Glomerular visceral epithelial cell (primary cell): ENCODE measurements around the gene KLHL7.

Experiments used
- DNase-seq: peaks from one replicate; pipeline ENCODE4 v3.0.0-alpha.2; 2016; ENCODE audit errors: extremely low spot score

Gene KLHL7, protein sequence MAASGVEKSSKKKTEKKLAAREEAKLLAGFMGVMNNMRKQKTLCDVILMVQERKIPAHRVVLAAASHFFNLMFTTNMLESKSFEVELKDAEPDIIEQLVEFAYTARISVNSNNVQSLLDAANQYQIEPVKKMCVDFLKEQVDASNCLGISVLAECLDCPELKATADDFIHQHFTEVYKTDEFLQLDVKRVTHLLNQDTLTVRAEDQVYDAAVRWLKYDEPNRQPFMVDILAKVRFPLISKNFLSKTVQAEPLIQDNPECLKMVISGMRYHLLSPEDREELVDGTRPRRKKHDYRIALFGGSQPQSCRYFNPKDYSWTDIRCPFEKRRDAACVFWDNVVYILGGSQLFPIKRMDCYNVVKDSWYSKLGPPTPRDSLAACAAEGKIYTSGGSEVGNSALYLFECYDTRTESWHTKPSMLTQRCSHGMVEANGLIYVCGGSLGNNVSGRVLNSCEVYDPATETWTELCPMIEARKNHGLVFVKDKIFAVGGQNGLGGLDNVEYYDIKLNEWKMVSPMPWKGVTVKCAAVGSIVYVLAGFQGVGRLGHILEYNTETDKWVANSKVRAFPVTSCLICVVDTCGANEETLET

GRCh38 chr7:23105644-23106056 is at the start of gene KLHL7:
TSS of gene KLHL7 (plus strand) at chr7:23105785. CDS start at chr7:23106027, 242 bp downstream.
- peak; percentile 91 for DNase-seq

- no peak for DNase-seq
These were observed 47.0 kb upstream of the KLHL7 start for GRCh38 chr7:23058408-23059096.

DNA sequence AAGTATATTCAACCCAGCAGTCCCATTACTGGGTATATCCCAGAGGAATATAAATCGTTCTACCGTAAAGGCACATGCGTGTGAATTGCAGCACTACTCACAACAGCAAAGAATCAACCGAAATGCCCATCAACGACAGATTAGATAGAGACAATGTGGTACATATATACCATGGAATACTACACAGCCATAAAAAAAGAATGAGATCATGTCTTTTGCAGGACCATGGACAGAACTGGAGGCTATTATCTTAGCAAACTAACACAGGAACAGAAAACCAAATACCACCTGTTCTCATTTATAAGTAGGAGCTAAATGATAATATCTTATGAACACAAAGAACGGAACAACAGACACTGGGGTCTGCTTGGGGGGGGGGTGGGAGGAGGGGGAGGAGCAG is 44.3 kb upstream of the KLHL7 start:
- DNase-seq: no peak

DNA sequence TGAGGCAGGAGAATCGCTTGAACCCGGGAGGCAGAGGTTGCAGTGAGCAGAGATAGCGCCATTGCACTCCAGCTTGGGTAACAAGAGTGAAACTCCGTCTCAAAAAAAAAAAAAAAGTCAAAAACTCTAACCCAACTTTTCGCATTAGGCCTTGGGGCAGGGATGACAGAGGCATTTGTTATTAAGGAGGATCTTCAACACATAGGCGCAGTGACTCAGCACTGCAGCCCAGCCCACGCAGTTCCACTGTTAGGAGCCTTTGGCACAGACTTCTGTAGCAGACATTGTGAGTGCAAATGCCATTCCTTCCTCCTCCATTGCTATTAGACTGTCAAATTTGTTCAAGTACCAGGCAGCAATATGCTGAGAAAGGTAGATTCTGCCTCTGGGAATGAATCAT is 43.1 kb upstream of the KLHL7 start:
- no peak for DNase-seq

DNA sequence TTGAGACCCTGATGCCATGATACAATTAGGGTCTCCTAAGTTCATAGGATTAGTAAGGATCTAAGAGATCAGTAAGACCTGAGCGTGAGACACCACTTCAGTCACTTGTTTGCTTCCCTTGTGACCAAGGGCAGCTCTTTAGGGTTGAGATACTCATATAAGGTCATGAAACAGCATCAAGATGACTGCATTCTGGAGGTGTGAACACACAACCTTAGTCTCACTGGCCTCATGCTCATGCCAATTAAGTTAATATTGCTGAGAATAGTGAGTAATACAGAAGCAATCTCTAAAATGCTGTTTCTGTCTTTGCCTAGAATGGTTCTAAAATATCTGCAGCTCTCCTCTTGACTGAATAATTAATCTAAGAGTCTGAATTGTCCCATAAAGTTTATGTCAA is 39.6 kb upstream of the KLHL7 start:
- peak; percentile 48 for DNase-seq

DNA sequence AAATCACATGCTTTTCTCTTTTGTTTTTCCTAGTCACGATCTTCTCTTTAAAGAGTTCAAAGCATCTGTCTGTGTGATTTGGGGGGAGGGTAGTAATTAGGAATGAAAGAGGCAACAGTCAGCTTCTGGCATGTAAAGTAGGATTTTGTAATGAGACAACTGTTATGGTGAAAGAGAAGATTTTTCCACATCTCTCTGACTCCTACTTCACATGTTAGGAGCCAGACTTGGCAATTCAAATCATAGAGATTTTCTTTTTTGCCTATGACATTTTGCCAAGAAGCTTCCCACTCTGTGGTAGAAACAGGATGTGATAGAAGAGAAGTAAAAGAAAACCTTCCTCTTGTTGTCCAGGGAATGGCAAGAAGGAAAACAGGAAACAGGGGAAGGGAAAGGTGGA is 38.3 kb upstream of the KLHL7 start:
- DNase-seq: no peak

- DNase-seq: no peak
These were observed 33.5 kb upstream of the KLHL7 start for GRCh38 chr7:23072048-23072447.

- no peak for DNase-seq
These were observed 32.7 kb upstream of the KLHL7 start for GRCh38 chr7:23072922-23073321.

DNA sequence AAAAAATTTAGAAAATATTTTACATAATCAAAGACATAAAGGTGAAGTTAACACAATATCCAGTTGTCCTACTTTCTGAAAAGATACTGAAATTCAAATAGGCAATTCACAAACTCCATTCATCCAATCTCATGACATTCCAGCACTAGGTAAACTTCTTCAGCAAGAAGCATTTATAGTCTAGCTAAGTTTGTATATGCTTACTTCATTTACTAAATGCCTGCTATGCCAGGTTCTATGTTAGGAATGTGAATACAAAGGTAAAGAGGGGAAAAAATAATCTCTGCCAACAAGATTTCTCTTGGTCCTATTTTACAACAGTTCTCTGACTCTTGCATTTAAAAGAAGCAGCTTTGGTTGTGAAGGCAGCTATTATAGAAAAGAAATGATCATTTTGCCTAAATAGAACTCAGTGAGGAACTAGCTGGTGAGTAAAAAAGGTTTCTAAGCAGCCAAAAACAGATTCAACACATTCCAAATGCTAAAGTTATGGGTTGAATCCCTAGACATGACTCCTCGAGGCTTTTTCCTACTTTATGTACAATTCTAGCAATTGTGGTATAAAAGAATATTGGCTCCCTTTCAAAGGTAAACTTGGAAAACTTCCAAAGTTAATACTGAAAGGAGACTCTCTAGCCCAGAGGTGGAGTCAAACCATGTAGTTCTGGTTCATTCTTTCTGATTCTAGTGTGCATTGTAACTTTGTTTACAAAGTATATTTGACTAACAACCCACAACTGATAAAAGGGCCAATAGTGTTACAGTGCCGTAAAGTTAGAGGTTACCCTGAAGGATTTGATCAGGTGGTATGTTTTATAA is 30.9 kb upstream of the KLHL7 start:
- DNase-seq: no peak

DNA sequence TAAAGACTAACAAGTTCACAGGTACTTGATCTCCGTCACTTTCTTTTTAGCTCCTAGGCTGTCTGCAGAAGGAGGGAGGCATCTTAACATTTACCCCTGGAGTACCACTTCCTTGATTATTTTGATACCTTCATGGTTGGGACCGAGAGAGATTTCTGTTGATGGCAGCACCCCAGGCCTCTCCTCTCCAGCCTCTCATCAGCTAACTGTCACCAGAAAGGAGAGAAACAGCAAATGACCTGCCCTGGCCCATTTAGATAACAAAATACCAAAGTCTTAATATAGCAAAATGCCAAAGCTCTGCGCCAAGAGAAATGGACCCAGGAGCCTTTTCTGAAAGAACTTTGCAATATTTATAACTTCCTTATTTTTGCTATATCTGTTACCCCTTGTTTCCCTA is 30.0 kb upstream of the KLHL7 start:
- no peak for DNase-seq

DNA sequence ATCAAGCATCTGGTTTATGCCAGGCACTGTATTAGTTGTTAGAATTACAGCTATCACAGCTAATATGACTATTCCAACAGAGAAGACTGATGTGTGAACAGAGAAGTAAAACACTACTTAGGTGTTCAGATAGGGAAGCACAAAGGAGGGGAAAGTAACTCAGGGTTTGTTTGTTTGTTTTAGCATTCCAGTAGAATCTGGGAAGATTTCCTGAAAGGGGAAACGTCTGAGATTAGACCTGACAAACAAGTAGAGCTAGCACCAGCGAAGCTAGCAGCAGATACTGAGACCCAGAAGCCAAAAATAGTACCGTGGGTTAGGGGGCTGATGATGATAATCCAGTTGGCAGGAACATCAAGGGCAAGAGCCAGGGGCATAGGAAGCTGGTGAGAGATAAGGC is 28.8 kb upstream of the KLHL7 start:
- no peak for DNase-seq

GRCh38 chr7:23093111-23093510 is 12.5 kb upstream of the KLHL7 start:
- no peak for DNase-seq

DNA sequence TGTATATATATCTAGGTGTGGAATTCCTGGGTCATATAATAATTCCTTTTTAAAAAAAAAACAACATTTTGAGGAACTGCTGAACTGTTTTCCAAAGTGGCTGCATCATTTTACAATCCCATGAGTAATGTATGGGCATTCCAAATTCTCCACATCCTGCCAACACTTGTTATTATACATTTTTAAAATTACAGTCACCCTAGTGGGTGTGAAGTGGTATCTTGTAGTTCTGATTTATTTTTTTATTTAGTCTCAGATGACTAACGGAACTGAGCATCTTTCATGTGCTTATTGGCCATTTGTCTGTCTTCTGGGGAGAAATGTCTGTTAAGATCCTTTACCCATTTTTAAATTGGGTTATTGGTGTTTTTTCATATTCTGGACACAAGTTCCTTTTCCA is 12.0 kb upstream of the KLHL7 start:
- no peak for DNase-seq

GRCh38 chr7:23096518-23097290 is 8.9 kb upstream of the KLHL7 start:
- DNase-seq: no peak

- no peak for DNase-seq
These were observed 7.6 kb upstream of the KLHL7 start for GRCh38 chr7:23098029-23098428.

GRCh38 chr7:23098460-23098859 is 7.1 kb upstream of the KLHL7 start:
- DNase-seq: no peak

DNA sequence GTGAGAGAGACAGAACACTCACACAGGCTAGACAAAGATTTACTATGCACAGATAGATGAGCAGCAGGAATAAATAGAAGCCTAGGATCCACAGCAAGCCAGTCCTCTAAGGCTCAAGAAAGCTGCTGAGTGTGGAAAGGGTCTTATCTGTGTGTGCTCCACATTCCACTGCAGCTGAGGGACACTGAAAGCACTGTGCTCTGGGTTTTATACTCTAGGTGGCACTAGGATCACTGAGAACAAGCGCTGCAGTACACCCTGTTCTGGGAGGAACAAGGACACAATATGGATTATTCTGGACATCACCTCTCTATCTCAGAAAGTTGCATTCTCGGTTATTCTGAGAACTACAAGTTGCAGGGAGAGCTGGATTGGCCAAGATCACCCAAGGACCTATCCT is 4.9 kb upstream of the KLHL7 start:
- no peak for DNase-seq

- DNase-seq: no peak
These were observed 420 bp upstream of the KLHL7 start for GRCh38 chr7:23105086-23105643.

DNA sequence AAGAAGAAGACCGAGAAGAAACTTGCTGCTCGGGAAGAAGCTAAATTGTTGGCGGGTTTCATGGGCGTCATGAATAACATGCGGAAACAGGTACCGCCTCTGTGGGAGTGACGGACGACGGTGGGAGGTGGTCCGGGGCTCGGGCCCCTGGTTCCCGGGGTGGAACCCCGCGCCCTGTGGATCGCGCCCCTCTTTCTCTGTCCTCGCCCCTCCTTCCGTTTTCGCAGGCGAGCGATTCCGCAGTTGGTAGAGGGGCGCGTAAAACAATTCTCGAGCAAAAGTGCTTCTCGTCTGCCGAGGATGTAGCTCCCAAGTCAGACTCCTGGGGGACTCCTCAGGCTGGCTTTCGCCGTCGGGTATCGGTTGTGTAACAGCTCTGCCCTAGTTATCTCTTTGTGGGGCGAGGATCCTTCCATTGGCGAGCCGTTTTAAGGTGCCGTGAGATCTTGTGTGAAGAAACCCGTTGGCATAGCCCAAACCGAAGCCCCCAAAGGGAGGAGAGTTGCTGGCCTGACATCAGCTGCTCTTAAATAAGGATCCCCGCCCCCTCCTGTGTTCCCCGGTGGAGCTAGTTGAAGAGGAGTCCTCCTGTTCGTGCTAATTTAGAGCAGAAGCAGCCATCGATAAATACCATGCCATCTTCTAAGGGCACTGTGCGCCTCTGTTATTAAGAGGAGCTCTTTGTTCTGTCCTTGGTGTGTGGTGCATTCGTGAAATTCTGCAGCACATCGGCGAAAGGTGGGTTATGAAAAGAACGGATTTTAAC is 655 bp downstream of the KLHL7 start:
- peak; percentile 44 for DNase-seq
